DND-41 (cell line): ENCODE data around the gene HSPA12B.

Experiments used
- ATAC-seq: fragments of 200-7000 bp; cut with Tn5 transposase; 3 replicates; pipeline ENCODE4 v1.9.1; 2021; ENCODE audit warnings: low read depth; ENCODE audit not compliant: insufficient read depth
- DNase-seq: peaks from one replicate; pipeline ENCODE4 v3.0.0-alpha.2; 2020
- H2AFZ ChIP-seq: 2 replicates; pipeline ENCODE4 v1.6.0; 2012; ENCODE audit warnings: low read depth, low read length
- H3K27ac ChIP-seq: 2 replicates; pipeline ENCODE4 v1.5.1; 2012; ENCODE audit warnings: low read length, inconsistent platforms
- H3K27me3 ChIP-seq: fragments of 200-600 bp; sonication (generic); 2 replicates; pipeline ENCODE4 v1.6.0; 2012; ENCODE audit warnings: low read length, mild to moderate bottlenecking, inconsistent platforms; ENCODE audit not compliant: insufficient read depth, poor library complexity
- H3K36me3 ChIP-seq: 2 replicates; pipeline ENCODE4 v1.5.1; 2012; ENCODE audit warnings: low read length, inconsistent platforms; ENCODE audit not compliant: insufficient read depth
- H3K4me1 ChIP-seq: 2 replicates; pipeline ENCODE4 v1.5.1; 2012; ENCODE audit warnings: mild to moderate bottlenecking, low read length; ENCODE audit not compliant: insufficient read depth
- H3K4me2 ChIP-seq: 2 replicates; pipeline ENCODE4 v1.6.0; 2012; ENCODE audit warnings: mild to moderate bottlenecking, moderate library complexity, low read length, inconsistent platforms; ENCODE audit not compliant: insufficient read depth
- H3K4me3 ChIP-seq, 2 experiments: fragments of 200-600 bp in 1 of 2; shearing (Covaris generic) in 1 of 2; 2 replicates each; pipeline ENCODE4 v1.5.1; 2012 to 2016; ENCODE audit warnings: inconsistent platforms in 2 of 2, low read length in 2 of 2, mild to moderate bottlenecking in 2 of 2, low read depth in 1 of 2, moderate library complexity in 1 of 2
- H3K79me2 ChIP-seq: 2 replicates; pipeline ENCODE4 v1.6.0; 2012; ENCODE audit warnings: low read length, inconsistent platforms; ENCODE audit not compliant: insufficient read depth
- H3K9ac ChIP-seq: 2 replicates; pipeline ENCODE4 v1.6.0; 2012; ENCODE audit warnings: low read depth, mild to moderate bottlenecking, inconsistent platforms, low read length, moderate library complexity
- H3K9me3 ChIP-seq: 2 replicates; pipeline ENCODE4 v1.5.1; 2012; ENCODE audit warnings: low read length, moderate library complexity, mild to moderate bottlenecking, inconsistent platforms; ENCODE audit not compliant: insufficient read depth, severe bottlenecking
- H4K20me1 ChIP-seq: 2 replicates; pipeline ENCODE4 v1.6.0; 2012; ENCODE audit warnings: low read length; ENCODE audit not compliant: insufficient read depth
- EZH2 ChIP-seq: IDR thresholded peaks from 3 replicates; pipeline ENCODE4 v1.6.1; 2012; ENCODE audit warnings: borderline replicate concordance, low read depth, mild to moderate bottlenecking, moderate library complexity, low read length, inconsistent platforms; ENCODE audit not compliant: severe bottlenecking
- TF ChIP-seq, protein P1 (sequence below): IDR thresholded peaks from 2 replicates; pipeline ENCODE4 v1.5.1; 2012; ENCODE audit warnings: borderline replicate concordance, low read length, moderate library complexity, mild to moderate bottlenecking; ENCODE audit not compliant: poor library complexity, severe bottlenecking; ENCODE audit errors: extremely low read depth

The HSPA12B gene

GRCh38 chr20:3786126-3786484, 53.6 kb downstream of the HSPA12B start:
- Histone ChIP-seq H3K27me3 (no peaks in the 10 kb centered on the region), H3K9ac (peak overlapping the region; percentile 64), H3K9me3 (no peaks in the 10 kb centered on the region), H3K4me1 (peaks cover 58% of the 10 kb centered on the region), H3K4me3 (peak overlapping the region; percentile 22 to 70; a peak in 3 of 4 replicates), H2AFZ (peak overlapping the region; percentile 79), H4K20me1 (peaks cover 42% of the 10 kb centered on the region), H3K79me2 (peaks cover 44% of the 10 kb centered on the region), H3K36me3 (peaks cover 22% of the 10 kb centered on the region), H3K4me2 (peak overlapping the region; percentile 83), H3K27ac (peak overlapping the region; percentile 77)
- peak; percentile 60 for DNase-seq
- no peak for TF ChIP-seq EZH2
- TF ChIP-seq, protein P1, sequence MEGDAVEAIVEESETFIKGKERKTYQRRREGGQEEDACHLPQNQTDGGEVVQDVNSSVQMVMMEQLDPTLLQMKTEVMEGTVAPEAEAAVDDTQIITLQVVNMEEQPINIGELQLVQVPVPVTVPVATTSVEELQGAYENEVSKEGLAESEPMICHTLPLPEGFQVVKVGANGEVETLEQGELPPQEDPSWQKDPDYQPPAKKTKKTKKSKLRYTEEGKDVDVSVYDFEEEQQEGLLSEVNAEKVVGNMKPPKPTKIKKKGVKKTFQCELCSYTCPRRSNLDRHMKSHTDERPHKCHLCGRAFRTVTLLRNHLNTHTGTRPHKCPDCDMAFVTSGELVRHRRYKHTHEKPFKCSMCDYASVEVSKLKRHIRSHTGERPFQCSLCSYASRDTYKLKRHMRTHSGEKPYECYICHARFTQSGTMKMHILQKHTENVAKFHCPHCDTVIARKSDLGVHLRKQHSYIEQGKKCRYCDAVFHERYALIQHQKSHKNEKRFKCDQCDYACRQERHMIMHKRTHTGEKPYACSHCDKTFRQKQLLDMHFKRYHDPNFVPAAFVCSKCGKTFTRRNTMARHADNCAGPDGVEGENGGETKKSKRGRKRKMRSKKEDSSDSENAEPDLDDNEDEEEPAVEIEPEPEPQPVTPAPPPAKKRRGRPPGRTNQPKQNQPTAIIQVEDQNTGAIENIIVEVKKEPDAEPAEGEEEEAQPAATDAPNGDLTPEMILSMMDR: peak; percentile 11
- peak; percentile 39 for ATAC-seq

DNA sequence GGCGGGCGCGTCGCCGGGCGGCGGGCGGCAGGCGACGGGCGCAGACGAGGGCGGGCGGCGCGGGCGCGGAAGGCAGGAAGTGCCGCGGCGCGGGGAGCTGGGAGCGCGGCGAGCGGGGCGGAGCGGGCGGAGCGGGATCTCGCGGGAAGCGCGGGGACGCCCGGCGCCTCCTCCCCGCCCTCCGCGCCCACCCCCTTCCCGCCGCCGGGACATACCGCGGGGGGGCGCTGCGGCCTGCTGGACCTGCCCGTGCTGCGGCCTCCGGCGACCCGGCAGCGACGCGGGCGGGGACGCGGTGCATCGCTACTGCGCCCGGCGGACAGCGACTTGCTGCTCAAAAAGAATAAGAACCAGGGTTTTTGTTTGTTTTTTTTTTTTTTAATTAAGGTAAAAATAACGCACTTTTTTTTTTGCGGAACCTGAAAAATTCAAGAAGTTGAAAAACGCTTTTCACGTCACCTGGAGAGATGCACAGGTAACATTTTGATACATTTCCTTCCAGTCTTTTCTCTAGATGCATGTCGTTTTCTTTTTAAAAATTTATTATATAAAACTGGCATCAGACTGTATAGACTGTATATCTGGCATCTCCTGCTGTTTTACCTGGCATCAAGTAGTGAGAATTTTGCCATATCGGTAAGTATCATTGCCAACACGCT, 54.3 kb downstream of the HSPA12B start, which contains the start of gene CENPB:
Gene CENPB, minus strand, starts transcription at position 76 of the 659 bp plus-strand sequence. CDS start 257 bp downstream, outside the sequence.
- H3K36me3 ChIP-seq: peaks cover 22% of the 10 kb centered on the region
- peak within 1 kb of the TSS; percentile 77 for H3K27ac ChIP-seq
- peak within 1 kb of the TSS; percentile 79 for H2AFZ ChIP-seq

GRCh38 chr20:3787324-3788014, 55.0 kb downstream of the HSPA12B start:
- H2AFZ ChIP-seq: peak overlapping the region; percentile 71
- H3K27ac ChIP-seq: peak overlapping the region; percentile 32
- H3K4me1 ChIP-seq: peaks cover 56% of the 10 kb centered on the region
- H3K27me3 ChIP-seq: no peaks in the 10 kb centered on the region
- peak overlapping the region; percentile 57 for H3K9ac ChIP-seq
- ATAC-seq (no peak), DNase-seq (no peak)
- H3K36me3 ChIP-seq: peaks cover 22% of the 10 kb centered on the region
- TF ChIP-seq, protein P1: no peak
- no peak for TF ChIP-seq EZH2
- H3K4me2 ChIP-seq: peak overlapping the region; percentile 83
- H3K79me2 ChIP-seq: peaks cover 44% of the 10 kb centered on the region
- no peaks in the 10 kb centered on the region for H3K9me3 ChIP-seq
- peak overlapping the region; percentile 60 to 70 for H3K4me3 ChIP-seq
- H4K20me1 ChIP-seq: peaks cover 33% of the 10 kb centered on the region

More for the DNA sequence above, 54.3 kb downstream of the HSPA12B start, which contains the start of gene CENPB:
- Histone ChIP-seq H3K9ac (peak within 1 kb of the TSS; percentile 64), H3K79me2 (peaks cover 44% of the 10 kb centered on the region), H3K4me1 (peaks cover 58% of the 10 kb centered on the region), H3K9me3 (no peaks in the 10 kb centered on the region), H4K20me1 (peaks cover 35% of the 10 kb centered on the region), H3K27me3 (no peaks in the 10 kb centered on the region), H3K4me2 (peak within 1 kb of the TSS; percentile 83), H3K4me3 (peak within 1 kb of the TSS; percentile 60 to 70)
- TF ChIP-seq, protein P1: peak; percentile 80
- no peak for TF ChIP-seq EZH2
- DNase-seq: peak; percentile 91
- peak; percentile 91 for ATAC-seq
